ENCODE measurements around the gene IRS1. TPM values are rescaled to one million over a fixed set of nuclear protein-coding genes. Genes with fewer than 3 reads are reported as not detected.

Gene IRS1
- polyA plus RNA-seq, 1 of the 3 experiments (the other 2 are of a cell fraction): 16.5 TPM

DNA sequence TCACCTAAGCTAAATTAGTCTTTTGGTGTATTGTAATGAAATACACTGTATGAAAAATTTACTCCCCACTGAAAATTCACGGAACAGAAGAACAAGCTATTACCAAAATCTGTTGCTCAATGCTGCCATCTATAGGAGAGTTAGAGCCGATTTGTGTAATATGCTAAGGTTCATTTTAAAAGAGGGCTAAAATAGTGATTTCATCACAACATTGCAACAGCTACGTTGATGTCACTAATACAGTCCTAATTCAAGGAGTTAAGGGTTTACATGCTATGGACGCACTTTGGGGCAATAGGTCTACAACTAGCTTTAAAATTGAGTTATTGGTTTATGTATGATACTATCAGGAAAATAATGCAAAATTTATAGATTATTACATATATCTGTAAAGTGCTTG, 3.0 kb upstream of the IRS1 start (continued):
- no peak for TF ChIP-seq POLR2AphosphoS5 (IDR thresholded peaks at IDR 0.05; ENCODE audit: low read depth, low read length)
- no peak for TF ChIP-seq MEF2A (IDR thresholded peaks at IDR 0.05; ENCODE audit: borderline replicate concordance, low read depth)
- TF ChIP-seq EZH2phosphoT487 (IDR thresholded peaks at IDR 0.05; ENCODE audit: borderline replicate concordance, low read depth): no peak
- no peak for TF ChIP-seq NRF1 (IDR thresholded peaks at IDR 0.05; ENCODE audit: low read depth, low read length)
- TF ChIP-seq CHD2 (IDR thresholded peaks at IDR 0.05; ENCODE audit: low read length, partially characterized antibody): peak; percentile 9
- no peak for TF ChIP-seq YY1 (IDR thresholded peaks at IDR 0.05; ENCODE audit: low read depth)
- TF ChIP-seq TCF12 (IDR thresholded peaks at IDR 0.05): no peak
- TF ChIP-seq GATA2 (CRISPR knock-in tag; IDR thresholded peaks at IDR 0.05): no peak
- no peak for TF ChIP-seq FOXM1 (IDR thresholded peaks at IDR 0.05; ENCODE audit: low read depth)
- no peak for TF ChIP-seq EP300 (IDR thresholded peaks at IDR 0.05; ENCODE audit: borderline replicate concordance in 1 of 2, low read depth in 1 of 2, low read length in 1 of 2)
- no peak for TF ChIP-seq RFX5 (IDR thresholded peaks at IDR 0.05; ENCODE audit: low read length)
- peak; percentile 86 for TF ChIP-seq RAD21 (IDR thresholded peaks at IDR 0.05; ENCODE audit: low read length)
- TF ChIP-seq MXI1 (IDR thresholded peaks at IDR 0.05; ENCODE audit: low read depth, low read length): no peak
- TF ChIP-seq, protein P1, sequence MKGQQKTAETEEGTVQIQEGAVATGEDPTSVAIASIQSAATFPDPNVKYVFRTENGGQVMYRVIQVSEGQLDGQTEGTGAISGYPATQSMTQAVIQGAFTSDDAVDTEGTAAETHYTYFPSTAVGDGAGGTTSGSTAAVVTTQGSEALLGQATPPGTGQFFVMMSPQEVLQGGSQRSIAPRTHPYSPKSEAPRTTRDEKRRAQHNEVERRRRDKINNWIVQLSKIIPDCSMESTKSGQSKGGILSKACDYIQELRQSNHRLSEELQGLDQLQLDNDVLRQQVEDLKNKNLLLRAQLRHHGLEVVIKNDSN (IDR thresholded peaks at IDR 0.05; ENCODE audit: borderline replicate concordance, low read depth): no peak
- TF ChIP-seq ELF1 (IDR thresholded peaks at IDR 0.05): no peak
- peak; percentile 75 for TF ChIP-seq SMC3 (IDR thresholded peaks at IDR 0.05; ENCODE audit: low read depth, low read length)
- no peak for TF ChIP-seq JUND (IDR thresholded peaks at IDR 0.05)
- TF ChIP-seq TAF1 (IDR thresholded peaks at IDR 0.05; ENCODE audit: borderline replicate concordance, low read depth, low read length): no peak
- TF ChIP-seq NFIC (IDR thresholded peaks at IDR 0.05; ENCODE audit: borderline replicate concordance): no peak

- peak; percentile 92 for DNase-seq
- CTCF ChIA-PET: interaction anchor here (0.9 to 4.0 kb wide), 24 partner anchors 9 to 1150 kb away, joined by 3 to 28 read pairs (median 4); no protein-coding TSS in a partner anchor
- H4K20me1 ChIP-seq (ENCODE audit: insufficient read depth): peaks cover 10% of the 10 kb centered on the region; the same call in 1 of the 2 replicates
- peaks cover 10% of the 10 kb centered on the region for H3F3A ChIP-seq (replicated peaks; ENCODE audit: insufficient read depth)
- H3K9me2 ChIP-seq: no peaks in the 10 kb centered on the region
- POLR2A ChIA-PET: interaction anchor here (1.1 kb wide), 1 partner anchor 912 kb away, joined by 3 read pairs; no protein-coding TSS in a partner anchor
- H3K27me3 ChIP-seq (ENCODE audit: insufficient read depth): no peaks in the 10 kb centered on the region
- peak overlapping the region; percentile 74 for H3K4me2 ChIP-seq
- peak overlapping the region; percentile 79 to 90 for H3K4me3 ChIP-seq (ENCODE audit: low read depth in 2 of 2, low read length in 1 of 2)
- H3K27ac ChIP-seq (ENCODE audit: low read depth in 2 of 2, low read length in 1 of 2): peak overlapping the region; percentile 69 to 71
- H3K9ac ChIP-seq: peak overlapping the region; percentile 91; the same call in 1 of the 2 replicates
- H3K4me1 ChIP-seq (ENCODE audit: control insufficient read depth in 1 of 2, insufficient read depth in 2 of 2, low read depth in 1 of 2, low read length in 1 of 2): peaks cover 3 to 10% of the 10 kb centered on the region in 2 experiments; a peak in 3 of 4 replicates
- peaks cover 34% of the 10 kb centered on the region for H3K79me2 ChIP-seq (ENCODE audit: insufficient read depth)
- H3K9me3 ChIP-seq: no peaks in the 10 kb centered on the region
- 4% methylated on average over 31 of the region's 33 CpGs for WGBS (ENCODE audit: low lambda C conversion rate)
- H3K36me3 ChIP-seq (replicated peaks in 1 of 2; ENCODE audit: control insufficient read depth in 1 of 2, insufficient read depth in 2 of 2, low read length in 1 of 2): peaks cover 0 to 19% of the 10 kb centered on the region in 2 experiments
- peak overlapping the region; percentile 68 for H2AFZ ChIP-seq (ENCODE audit: low read depth)
- no peak for TF ChIP-seq SIN3A (IDR thresholded peaks at IDR 0.05; ENCODE audit: borderline replicate concordance, low read depth, low read length)
- no peak for TF ChIP-seq MEF2A (IDR thresholded peaks at IDR 0.05; ENCODE audit: borderline replicate concordance, low read depth)
- TF ChIP-seq CHD2 (IDR thresholded peaks at IDR 0.05; ENCODE audit: low read length, partially characterized antibody): peak; percentile 67
- TF ChIP-seq SMC3 (IDR thresholded peaks at IDR 0.05; ENCODE audit: low read depth, low read length): no peak
- TF ChIP-seq FOXM1 (IDR thresholded peaks at IDR 0.05; ENCODE audit: low read depth): no peak
- no peak for TF ChIP-seq TCF12 (IDR thresholded peaks at IDR 0.05)
- TF ChIP-seq, protein P2, sequence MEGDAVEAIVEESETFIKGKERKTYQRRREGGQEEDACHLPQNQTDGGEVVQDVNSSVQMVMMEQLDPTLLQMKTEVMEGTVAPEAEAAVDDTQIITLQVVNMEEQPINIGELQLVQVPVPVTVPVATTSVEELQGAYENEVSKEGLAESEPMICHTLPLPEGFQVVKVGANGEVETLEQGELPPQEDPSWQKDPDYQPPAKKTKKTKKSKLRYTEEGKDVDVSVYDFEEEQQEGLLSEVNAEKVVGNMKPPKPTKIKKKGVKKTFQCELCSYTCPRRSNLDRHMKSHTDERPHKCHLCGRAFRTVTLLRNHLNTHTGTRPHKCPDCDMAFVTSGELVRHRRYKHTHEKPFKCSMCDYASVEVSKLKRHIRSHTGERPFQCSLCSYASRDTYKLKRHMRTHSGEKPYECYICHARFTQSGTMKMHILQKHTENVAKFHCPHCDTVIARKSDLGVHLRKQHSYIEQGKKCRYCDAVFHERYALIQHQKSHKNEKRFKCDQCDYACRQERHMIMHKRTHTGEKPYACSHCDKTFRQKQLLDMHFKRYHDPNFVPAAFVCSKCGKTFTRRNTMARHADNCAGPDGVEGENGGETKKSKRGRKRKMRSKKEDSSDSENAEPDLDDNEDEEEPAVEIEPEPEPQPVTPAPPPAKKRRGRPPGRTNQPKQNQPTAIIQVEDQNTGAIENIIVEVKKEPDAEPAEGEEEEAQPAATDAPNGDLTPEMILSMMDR (IDR thresholded peaks at IDR 0.05): no peak
- TF ChIP-seq EZH2phosphoT487 (IDR thresholded peaks at IDR 0.05; ENCODE audit: borderline replicate concordance, low read depth): no peak
- no peak for TF ChIP-seq GATA2 (CRISPR knock-in tag; IDR thresholded peaks at IDR 0.05)
- peak; percentile 91; the same call in 1 of the 2 replicates for TF ChIP-seq MXI1 (IDR thresholded peaks at IDR 0.05; ENCODE audit: low read depth, low read length)
- no peak for TF ChIP-seq EP300 (IDR thresholded peaks at IDR 0.05; ENCODE audit: borderline replicate concordance in 1 of 2, low read depth in 1 of 2, low read length in 1 of 2)
- no peak for TF ChIP-seq GABPA (IDR thresholded peaks at IDR 0.05; ENCODE audit: low read depth)
- TF ChIP-seq, protein P1 (IDR thresholded peaks at IDR 0.05; ENCODE audit: borderline replicate concordance, low read depth): no peak
- TF ChIP-seq RCOR1 (IDR thresholded peaks at IDR 0.05; ENCODE audit: low read length): no peak
- peak; percentile 47 for TF ChIP-seq IRF3 (IDR thresholded peaks at IDR 0.05; ENCODE audit: low read depth, low read length)
- TF ChIP-seq NFIC (IDR thresholded peaks at IDR 0.05; ENCODE audit: borderline replicate concordance): no peak
- peak; percentile 47; the same call in 1 of the 2 replicates for TF ChIP-seq TAF1 (IDR thresholded peaks at IDR 0.05; ENCODE audit: borderline replicate concordance, low read depth, low read length)
- TF ChIP-seq RFX5 (IDR thresholded peaks at IDR 0.05; ENCODE audit: low read length): no peak
- TF ChIP-seq TEAD4 (IDR thresholded peaks at IDR 0.05; ENCODE audit: borderline replicate concordance, insufficient read depth): no peak
Observed at GRCh38 chr2:226800941-226801784, 1.5 kb upstream of the IRS1 start.
